ENCODE measurements around the gene CERK. TPM values are rescaled to one million over a fixed set of nuclear protein-coding genes. Genes with fewer than 3 reads are reported as not detected.

CERK gene
- total RNA-seq, 2 donors from 2014 or later: 10.2 to 18.0 TPM

- no peaks in the 10 kb centered on the region for H3K9me3 ChIP-seq
- H3K4me1 ChIP-seq (replicated peaks): no peaks in the 10 kb centered on the region
- H3K27ac ChIP-seq: no peak overlapping the region
- intact Hi-C loops (cut with DNase I): no loop called here
- peaks cover 10% of the 10 kb centered on the region for H3K27me3 ChIP-seq (replicated peaks; ENCODE audit: insufficient read depth)
- peaks cover 0 to 3% of the 10 kb centered on the region in 2 donors for H3K36me3 ChIP-seq
- DNase-seq (ENCODE audit: low spot score): no peak
- TF ChIP-seq POLR2A (IDR thresholded peaks at IDR 0.05) (no peak), CTCF (IDR thresholded peaks at IDR 0.05) (no peak)
- WGBS: 91% methylated on average over 17 of the region's 17 CpGs
- H3K4me3 ChIP-seq: no peak overlapping the region
Measured at GRCh38 chr22:46708766-46709330, 29.2 kb downstream of the CERK start.

- Histone ChIP-seq H3K4me3 (no peak overlapping the region), H3K27me3 (replicated peaks; ENCODE audit: insufficient read depth) (peaks cover 10% of the 10 kb centered on the region), H3K9me3 (no peaks in the 10 kb centered on the region), H3K36me3 (peaks cover 0 to 3% of the 10 kb centered on the region in 2 donors), H3K4me1 (replicated peaks) (no peaks in the 10 kb centered on the region), H3K27ac (no peak overlapping the region)
- no peak for TF ChIP-seq POLR2A (IDR thresholded peaks at IDR 0.05)
- TF ChIP-seq POLR2AphosphoS5 (IDR thresholded peaks at IDR 0.05): no peak
- TF ChIP-seq CTCF (IDR thresholded peaks at IDR 0.05): no peak
- intact Hi-C loops (cut with DNase I): no loop called here
- DNase-seq (ENCODE audit: low spot score): no peak
- 93% methylated on average over 31 of the region's 32 CpGs for WGBS
Measured at GRCh38 chr22:46707827-46708570, 30.1 kb downstream of the CERK start.

GRCh38 chr22:46707305-46707704 is 30.7 kb downstream of the CERK start:
- H3K36me3 ChIP-seq: peaks cover 0 to 3% of the 10 kb centered on the region in 2 donors
- 94% methylated on average over 13 of the region's 13 CpGs for WGBS
- no peak for DNase-seq (ENCODE audit: low spot score)
- TF ChIP-seq CTCF (IDR thresholded peaks at IDR 0.05): no peak
- no peak for TF ChIP-seq POLR2A (IDR thresholded peaks at IDR 0.05)
- TF ChIP-seq POLR2AphosphoS5 (IDR thresholded peaks at IDR 0.05): no peak
- intact Hi-C loops (cut with DNase I): no loop called here
- no peaks in the 10 kb centered on the region for H3K9me3 ChIP-seq
- no peaks in the 10 kb centered on the region for H3K4me1 ChIP-seq (replicated peaks)
- no peak overlapping the region for H3K27ac ChIP-seq
- H3K27me3 ChIP-seq (replicated peaks; ENCODE audit: insufficient read depth): peaks cover 10% of the 10 kb centered on the region
- no peak overlapping the region for H3K4me3 ChIP-seq

GRCh38 chr22:46706060-46706459 is 32.0 kb downstream of the CERK start:
- intact Hi-C loops (cut with DNase I): no loop called here
- TF ChIP-seq CTCF (IDR thresholded peaks at IDR 0.05) (no peak), POLR2A (IDR thresholded peaks at IDR 0.05) (no peak), POLR2AphosphoS5 (IDR thresholded peaks at IDR 0.05) (no peak)
- no peak for DNase-seq (ENCODE audit: low spot score)
- Histone ChIP-seq H3K27me3 (replicated peaks; ENCODE audit: insufficient read depth) (peaks cover 10% of the 10 kb centered on the region), H3K4me1 (replicated peaks) (no peaks in the 10 kb centered on the region), H3K9me3 (no peaks in the 10 kb centered on the region), H3K27ac (no peak overlapping the region), H3K36me3 (peaks cover 0 to 3% of the 10 kb centered on the region in 2 donors), H3K4me3 (no peak overlapping the region)
- 94% methylated on average over 11 of the region's 12 CpGs for WGBS

GRCh38 chr22:46703996-46704370 is 34.1 kb downstream of the CERK start:
- H3K36me3 ChIP-seq: peaks cover 0 to 14% of the 10 kb centered on the region in 2 donors
- TF ChIP-seq CTCF (IDR thresholded peaks at IDR 0.05): no peak
- TF ChIP-seq POLR2A (IDR thresholded peaks at IDR 0.05): no peak
- TF ChIP-seq POLR2AphosphoS5 (IDR thresholded peaks at IDR 0.05): no peak
- peaks cover 7% of the 10 kb centered on the region for H3K27me3 ChIP-seq (replicated peaks; ENCODE audit: insufficient read depth)
- intact Hi-C loops (cut with DNase I): no loop called here
- no peak overlapping the region for H3K4me3 ChIP-seq
- 91% methylated on average over 6 of the region's 6 CpGs for WGBS
- H3K27ac ChIP-seq: no peak overlapping the region
- DNase-seq (ENCODE audit: low spot score): no peak
- no peaks in the 10 kb centered on the region for H3K4me1 ChIP-seq (replicated peaks)
- no peaks in the 10 kb centered on the region for H3K9me3 ChIP-seq
